Iris pigment epithelial cell (primary cell): ENCODE results near the gene PRKAA1.

Experiments
- DNase-seq: peaks from one replicate; pipeline ENCODE4 v3.0.0-alpha.2; 2011; ENCODE audit warnings: low read depth

PRKAA1 gene

GRCh38 chr5:40780199-40780598 lies 18.0 kb downstream of the PRKAA1 start:
- no peak for DNase-seq

DNA sequence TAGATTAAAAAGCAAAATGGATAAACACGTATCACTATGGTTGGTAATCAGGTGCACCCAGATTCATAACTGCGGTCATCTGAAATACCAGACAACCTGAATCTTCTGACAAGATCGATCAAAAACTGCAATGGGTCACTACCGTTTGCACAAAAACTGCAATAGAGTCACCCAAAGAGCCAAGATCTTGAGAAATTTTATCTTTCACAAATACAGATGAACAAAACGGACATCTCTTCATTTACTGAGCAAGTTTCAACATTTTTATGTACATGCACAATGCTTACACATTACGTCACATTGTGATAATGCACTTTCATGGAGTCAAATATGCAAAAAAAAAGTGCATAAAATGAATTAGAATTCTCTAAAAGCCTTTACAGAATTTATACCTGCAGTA lies 18.6 kb downstream of the PRKAA1 start:
- no peak for DNase-seq

DNA sequence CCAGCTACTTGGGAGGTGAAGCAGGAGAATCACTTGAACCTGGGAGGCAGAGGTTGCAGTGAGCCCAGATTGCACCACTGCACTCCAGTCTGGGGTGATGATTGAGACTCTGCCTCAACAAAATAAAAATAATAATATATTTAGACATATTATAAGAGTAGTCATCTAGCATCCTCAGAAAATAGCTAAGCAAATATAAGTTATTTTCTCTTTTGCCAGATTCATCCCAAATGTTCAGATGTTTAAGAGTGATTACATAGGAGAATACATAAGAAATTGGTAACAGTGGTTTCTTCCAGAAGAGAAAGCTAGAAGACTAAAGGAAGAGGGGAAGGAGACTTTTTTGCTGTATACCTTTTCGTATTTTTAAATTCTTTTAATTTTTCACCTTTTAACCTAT lies 20.0 kb downstream of the PRKAA1 start:
- DNase-seq: no peak

- no peak for DNase-seq
Observed at GRCh38 chr5:40776658-40776977, 21.6 kb downstream of the PRKAA1 start.

DNA sequence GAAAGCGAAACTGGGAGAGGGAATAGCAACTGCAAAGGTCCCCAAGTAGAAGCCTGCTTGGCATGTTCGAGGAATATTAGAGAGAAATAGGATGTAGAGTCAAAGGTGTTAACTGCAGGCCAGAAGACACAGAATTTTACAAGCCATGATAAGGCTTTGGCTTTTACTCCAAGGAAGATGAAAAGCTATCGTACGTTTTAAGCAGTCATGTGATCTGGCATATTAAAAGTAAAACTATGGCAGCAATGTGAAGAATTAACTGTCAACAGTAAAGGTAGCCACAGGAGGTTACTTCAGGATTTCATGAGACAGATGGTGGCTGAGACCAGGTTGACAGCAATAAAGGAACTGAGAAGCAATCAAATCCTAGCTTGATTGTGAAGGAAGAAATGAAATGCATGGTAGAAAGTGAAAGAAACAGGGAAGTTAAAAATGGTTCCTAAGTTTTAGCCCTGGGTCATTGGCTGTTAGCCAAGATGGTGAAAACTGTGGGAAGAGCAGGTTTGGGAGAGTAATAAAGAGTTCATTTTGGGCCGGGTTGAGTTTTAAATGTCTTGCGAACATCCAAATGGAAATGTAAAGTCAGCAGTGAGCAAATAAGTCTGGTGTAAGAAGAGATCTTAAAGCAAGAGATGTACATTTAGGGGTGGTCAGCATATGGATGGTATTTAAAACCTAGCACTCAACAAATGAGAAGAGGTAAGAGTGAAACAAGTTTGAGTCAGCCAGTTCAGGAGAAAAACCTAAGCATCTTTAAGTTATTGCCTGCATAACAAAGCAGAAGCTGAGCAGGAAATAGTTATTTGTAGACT lies 22.1 kb downstream of the PRKAA1 start:
- peak; percentile 19 for DNase-seq

- DNase-seq: no peak
Observed at GRCh38 chr5:40775085-40775845, 22.9 kb downstream of the PRKAA1 start.

GRCh38 chr5:40774623-40775022 lies 23.6 kb downstream of the PRKAA1 start:
- no peak for DNase-seq

- DNase-seq: no peak
Observed at GRCh38 chr5:40770764-40771163, 27.4 kb downstream of the PRKAA1 start.

DNA sequence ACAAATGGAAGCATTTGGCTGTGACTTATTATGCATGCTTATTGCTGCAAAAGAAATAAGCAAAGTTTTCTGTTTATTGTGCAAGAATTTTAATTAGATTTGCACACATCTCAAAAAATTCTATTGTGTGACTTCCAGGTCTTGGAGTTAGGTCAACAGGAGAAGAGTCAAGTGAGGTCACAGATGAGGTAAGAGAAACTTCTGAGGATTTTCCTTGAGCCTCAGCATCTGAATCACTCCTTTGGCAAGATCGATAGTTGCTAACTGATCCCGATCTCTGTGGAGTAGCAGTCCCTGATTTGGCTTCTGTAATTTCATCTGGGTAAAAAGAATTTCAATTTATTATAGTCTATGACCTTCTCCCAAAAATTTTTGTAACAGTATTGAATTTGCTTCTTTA lies 35.5 kb downstream of the PRKAA1 start:
- DNase-seq: peak; percentile 19

DNA sequence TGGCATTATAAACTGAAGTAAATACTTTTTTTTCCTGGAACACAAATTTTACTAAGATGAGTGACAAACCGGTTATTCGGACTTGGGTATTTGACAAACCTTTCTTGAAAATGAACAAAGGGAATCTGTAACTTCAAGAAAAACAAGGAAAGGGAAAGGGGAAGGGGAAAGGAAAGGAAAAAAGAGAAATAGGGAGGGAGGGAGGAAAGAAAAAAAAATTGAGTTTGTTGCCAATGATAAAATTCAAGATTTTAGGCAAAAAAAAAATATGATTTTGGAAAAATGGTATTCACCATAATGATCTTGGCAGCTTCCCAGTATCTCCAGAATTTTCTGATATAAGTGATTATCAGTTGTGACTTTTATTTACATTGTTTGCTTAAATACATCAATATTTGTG lies 40.8 kb downstream of the PRKAA1 start:
- DNase-seq: no peak

- DNase-seq: peak; percentile 97
Observed at GRCh38 chr5:40755407-40756365, 42.5 kb downstream of the PRKAA1 start, which contains the start of gene TTC33. TTC33 (minus strand) TSS chr5:40755961; CDS start chr5:40747018, 8,943 bp downstream.

DNA sequence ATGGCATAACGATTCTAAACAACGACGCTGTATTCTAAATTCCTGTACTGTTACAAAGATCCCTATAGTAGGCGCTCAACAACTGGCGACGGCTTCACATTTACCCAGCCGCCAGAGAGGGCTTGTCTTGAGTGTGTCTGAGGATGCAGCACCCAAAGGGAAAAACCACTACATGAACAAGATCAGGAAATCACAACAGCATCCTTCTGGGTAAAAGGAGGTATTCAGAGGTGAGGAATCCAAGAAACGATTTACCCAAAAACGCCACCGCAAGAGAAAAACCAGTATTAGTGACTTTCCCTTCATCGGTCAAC lies 43.1 kb downstream of the PRKAA1 start:
- peak; percentile 90 for DNase-seq

- peak; percentile 88 for DNase-seq
Observed at GRCh38 chr5:40754381-40755092, 43.6 kb downstream of the PRKAA1 start.

DNA sequence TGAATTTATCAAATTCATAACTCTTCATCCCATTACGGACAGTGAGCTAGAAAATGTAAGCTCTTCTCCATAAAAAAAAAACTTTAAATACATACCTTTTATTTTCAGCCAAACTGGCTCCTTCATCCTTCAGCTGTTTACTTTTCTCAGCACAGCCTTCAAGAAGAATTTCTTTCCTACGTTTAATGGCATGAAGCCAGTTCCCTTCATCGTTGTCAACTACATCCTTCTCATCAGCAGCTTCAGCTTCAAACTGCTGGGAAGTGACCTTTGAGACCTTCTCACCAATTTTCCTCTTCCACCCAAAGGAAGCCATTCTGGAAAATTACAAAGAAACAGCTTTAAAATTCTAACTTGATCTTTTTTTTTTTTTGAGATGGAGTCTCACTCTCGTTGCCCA lies 51.5 kb downstream of the PRKAA1 start:
- peak; percentile 61 for DNase-seq

- DNase-seq: no peak
Observed at GRCh38 chr5:40743771-40744170, 54.4 kb downstream of the PRKAA1 start.

- DNase-seq: peak; percentile 32
Observed at GRCh38 chr5:40738502-40738901, 59.7 kb downstream of the PRKAA1 start.

DNA sequence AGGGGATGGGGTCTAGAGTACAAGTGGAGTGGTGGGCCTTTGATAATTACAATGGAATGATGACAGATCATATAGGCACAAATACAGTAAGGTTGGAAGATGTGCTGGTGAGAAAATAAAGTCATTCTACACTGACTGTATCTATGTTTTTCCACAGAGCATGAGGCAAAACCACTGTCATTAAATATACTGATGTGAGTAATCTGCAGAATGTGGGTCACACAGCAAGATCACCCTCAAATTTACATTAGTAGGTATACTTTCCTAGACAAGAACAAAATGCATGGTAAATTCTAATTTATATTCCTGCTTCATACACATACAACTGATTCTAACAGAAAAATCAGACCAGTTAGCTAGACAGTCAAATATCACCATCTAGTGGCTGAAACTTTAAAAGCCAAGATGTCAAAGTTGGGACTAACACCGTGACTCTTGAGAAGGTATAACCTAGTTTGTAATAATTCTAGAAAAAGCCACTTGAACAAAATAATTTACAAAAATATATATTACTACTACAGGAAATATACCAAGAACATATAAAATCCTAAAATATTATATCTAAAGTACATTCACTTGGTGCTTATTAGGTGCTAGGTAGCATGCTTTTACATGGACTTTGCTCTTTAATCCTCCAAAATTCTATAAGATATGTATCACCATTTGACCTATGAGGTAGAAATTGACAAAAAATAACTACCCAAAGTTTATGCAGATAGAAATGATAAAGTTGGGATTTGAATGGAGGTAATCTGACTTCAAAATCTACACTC lies 61.9 kb downstream of the PRKAA1 start:
- peak; percentile 71 for DNase-seq

GRCh38 chr5:40735609-40736008 lies 62.6 kb downstream of the PRKAA1 start:
- no peak for DNase-seq

GRCh38 chr5:40734986-40735385 lies 63.2 kb downstream of the PRKAA1 start:
- peak; percentile 58 for DNase-seq

DNA sequence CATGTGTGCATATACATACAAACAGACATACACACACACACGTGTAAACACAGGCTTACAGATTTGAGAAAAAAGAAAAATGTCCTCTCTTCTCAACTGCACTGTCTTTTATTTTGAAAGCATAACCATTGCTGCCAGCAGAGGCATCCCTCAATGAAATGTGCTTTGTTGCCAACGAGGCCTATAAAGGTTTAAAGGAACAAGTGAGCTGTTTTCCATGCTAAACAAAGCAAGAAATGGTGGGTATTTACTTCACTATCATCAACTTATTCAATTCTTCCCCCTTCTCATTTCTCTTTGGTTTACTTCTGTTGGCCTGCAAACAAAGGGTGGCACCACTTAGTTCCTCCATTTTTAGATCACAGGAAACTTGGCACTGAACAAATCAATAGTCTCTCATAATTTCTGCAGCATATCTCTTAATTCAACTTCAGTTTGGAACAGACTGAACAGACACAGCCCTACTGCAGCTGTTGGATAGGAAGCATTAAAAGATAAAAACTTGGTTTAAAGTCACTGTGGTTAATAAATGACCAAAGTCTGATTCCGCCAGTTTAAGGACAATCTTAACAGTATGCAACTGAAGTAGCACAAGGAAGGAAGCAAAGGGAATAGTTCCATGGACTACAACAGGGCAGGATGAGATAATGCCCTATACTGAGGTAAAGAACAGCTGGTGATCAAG lies 64.2 kb downstream of the PRKAA1 start:
- no peak for DNase-seq
